GM19328 (cell line): ENCODE results near the gene PPP1R16B.

Source experiments
- ATAC-seq: cut with Tn5 transposase; IDR thresholded peaks from one replicate; pipeline ENCODE4 v1.9.1; 2021; ENCODE audit warnings: mild to moderate bottlenecking, moderate library complexity; ENCODE audit not compliant: unreplicated experiment

PPP1R16B gene

DNA sequence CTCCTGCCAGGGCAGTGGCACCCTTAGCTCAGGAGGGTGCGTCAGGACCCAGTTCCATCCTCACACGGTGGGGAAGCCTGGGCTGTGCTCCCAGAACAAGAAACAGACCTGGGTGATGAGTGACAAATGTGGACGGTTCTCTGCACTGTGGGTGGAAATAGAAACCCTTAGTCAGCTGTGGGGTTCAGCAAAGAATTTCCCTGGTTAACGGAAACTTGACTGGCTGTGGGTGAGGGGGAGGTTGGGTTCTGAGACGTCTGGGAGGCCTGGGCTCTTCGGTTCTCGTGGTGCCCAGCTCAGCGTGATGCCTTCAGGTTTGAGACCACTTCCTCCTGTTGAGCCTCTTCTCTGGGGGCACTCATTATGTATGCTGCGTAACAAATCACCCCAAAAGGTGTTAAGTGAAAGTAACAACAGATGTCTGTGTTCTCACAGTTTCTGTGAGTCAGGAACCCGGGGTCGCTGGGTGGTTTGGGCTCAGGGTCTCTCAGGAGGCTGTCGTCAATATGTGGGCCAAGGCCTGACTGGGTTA lies 67.6 kb downstream of the PPP1R16B start:
- ATAC-seq = peak; percentile 46

GRCh38 chr20:38874460-38875174 lies 69.1 kb downstream of the PPP1R16B start:
- no peak for ATAC-seq

GRCh38 chr20:38875175-38875993 lies 69.9 kb downstream of the PPP1R16B start:
- ATAC-seq = peak; percentile 66

DNA sequence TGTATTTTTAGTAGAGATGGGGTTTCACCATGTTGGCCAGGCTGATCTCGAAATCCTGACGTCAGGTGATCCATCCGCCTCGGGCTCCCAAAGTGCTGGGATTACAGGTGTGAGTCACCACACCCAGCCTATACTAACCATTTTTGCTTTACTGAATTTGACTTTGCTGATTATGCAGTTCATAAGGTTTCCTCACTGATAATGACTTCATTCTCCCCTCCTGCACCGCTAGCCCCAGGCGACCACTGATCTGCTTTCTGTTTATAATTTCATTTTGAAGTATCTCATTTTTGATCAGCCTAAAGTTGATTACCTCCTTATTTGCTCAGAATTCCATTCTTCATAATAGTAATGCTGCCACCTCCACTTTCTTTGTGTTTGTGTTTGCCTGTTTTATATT lies 72.0 kb downstream of the PPP1R16B start:
- ATAC-seq = no peak

- ATAC-seq = no peak
These were observed 73.4 kb downstream of the PPP1R16B start for GRCh38 chr20:38878866-38879265.

DNA sequence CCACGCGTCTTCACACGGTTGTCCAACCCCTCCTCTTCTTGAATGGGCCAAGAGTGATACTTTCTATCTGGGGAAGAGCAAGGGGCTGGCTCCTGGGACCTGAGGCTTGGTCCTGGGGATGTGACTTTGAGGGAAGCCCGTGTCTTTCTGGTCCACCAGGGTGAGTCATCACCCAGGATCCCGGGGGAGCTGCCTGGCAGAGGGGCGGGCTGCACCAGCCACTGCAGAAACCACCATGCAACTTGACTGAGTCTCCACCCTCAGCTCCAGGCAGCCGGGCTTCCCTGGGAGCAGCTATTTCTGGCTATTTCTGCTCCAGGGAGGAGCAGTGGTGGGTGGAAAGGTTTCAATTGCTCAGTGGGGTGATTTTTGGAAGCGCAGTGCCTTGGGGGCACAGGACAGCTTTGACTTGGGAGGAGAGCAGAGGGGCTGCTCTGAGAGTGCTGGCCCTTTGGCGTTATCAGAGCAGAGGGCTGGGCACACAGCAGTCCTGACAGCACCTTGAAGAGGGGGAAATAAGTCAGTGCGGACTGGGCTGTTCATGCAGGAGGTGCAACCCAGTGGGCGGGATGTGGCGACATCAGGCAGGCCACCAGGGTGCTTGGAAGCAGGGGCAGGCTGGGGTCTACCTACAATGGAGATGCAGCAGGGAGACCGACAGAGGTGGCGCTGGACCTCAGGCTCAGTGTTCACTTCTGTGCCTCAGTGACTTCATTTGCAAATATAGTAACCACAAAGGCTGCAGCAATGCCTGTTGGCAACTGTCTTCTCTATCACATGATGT lies 75.6 kb downstream of the PPP1R16B start:
- no peak for ATAC-seq

DNA sequence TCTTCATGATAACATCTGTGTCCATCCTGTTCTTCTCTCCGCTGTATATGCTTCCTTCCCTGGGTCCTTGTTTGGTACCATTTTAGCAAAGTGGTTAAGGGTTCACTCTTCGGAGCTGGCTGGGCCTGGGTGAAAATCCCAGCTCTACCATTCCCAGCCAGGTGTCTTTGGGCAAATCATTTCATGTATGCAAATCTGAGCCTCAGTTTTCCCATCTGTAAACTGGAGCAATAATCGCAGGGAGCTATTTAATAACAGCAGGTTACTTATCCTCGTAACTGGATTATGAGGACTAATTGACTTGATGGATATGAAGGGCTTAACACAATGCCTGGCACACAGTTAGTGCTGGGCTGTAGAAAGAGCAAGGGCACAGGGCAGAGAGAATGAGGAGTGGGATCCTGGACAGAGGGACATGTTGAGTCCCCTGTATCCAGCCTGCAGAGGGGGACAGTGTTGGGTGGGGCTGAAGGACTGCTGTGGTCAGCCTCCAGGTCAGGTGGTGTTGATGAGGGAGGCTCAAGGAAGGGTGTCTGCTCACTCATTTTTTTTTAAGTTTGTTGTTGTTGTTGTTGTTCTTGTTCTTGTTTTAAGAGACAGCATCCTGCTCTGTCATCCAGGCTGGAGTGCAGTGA lies 76.4 kb downstream of the PPP1R16B start:
- ATAC-seq = no peak

DNA sequence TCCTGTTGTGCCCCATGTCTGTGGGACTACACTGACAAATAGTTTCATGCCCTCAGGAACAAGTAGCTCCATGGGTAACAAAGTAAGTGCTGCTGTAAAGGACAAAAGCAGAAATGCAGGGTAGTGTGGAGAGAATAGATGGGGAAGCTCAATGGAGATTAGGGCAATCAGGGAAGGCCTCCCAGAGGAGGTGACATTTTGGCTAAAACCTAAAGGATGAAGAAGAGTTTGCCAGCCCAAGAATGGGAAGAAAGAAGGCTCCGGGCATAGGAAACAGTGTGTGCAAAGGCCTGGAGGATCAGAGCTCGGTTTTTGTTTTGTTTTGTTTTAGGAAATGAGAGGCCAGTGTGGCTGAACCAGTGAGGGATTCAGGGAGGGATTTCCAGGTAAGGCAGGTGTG lies 77.1 kb downstream of the PPP1R16B start:
- no peak for ATAC-seq

GRCh38 chr20:38883081-38883980 lies 77.8 kb downstream of the PPP1R16B start:
- ATAC-seq = no peak

- ATAC-seq = no peak
These were observed 78.7 kb downstream of the PPP1R16B start for GRCh38 chr20:38883981-38884733.

DNA sequence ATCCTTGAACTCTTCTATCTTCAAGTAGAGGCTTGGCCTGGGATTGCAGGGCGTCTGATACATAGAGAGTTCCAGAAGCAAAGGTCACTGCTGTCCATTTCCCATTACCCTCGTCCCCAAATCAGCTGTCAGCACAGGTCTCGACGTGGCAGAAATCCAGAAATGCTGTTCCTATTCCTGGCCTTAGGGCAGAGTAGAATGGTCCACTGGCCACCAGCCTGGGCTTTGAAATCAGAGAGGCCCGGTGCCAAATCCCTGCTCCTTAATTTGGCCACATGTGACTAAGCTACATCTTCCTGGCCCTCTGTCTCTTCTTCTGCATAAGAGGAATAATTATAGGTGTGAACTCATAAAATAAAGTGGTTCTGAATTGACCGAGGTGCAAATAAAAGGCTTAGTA lies 79.9 kb downstream of the PPP1R16B start:
- ATAC-seq = no peak

DNA sequence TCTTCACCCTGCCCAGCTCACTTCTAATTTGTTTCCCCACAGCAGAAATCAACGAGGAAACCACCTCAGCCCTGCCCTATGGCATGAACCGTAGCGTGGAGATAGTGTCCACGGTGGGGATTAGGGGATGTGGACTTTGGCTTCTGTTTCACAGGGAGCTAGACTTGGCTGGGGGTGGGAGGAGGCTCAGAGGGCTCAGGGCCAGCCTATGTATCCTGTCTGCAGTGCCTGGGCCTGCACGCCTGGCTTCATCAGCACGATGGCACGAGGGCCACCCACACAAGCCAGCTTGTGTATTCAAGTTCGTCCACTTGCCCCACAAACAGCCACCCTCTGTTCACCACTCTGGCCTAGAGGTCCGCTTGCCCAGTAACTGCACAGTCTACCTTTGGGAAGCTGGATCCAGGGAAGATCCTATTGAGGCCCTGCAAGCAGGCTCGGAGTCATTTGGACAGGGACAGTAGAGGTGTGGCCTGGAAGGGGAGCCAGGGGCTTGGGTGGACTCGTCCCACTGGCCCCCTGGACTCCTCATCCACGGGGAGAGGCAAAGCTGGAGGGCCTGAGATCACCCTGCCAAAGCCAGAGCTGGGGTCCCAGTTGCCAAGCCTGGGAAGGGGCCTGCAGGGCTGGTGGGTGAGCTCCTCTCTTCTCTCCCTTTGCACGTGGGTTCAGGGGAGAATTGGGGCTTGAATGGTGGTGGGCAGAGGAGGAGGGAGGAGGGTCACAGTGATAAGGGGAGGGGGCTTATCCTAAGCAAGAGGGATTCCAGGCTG lies 82.7 kb downstream of the PPP1R16B start:
- ATAC-seq = no peak

GRCh38 chr20:38889050-38889449 lies 83.6 kb downstream of the PPP1R16B start:
- no peak for ATAC-seq

- no peak for ATAC-seq
These were observed 84.4 kb downstream of the PPP1R16B start for GRCh38 chr20:38889792-38890496.

- ATAC-seq = no peak
These were observed 85.0 kb downstream of the PPP1R16B start for GRCh38 chr20:38890497-38890818.

DNA sequence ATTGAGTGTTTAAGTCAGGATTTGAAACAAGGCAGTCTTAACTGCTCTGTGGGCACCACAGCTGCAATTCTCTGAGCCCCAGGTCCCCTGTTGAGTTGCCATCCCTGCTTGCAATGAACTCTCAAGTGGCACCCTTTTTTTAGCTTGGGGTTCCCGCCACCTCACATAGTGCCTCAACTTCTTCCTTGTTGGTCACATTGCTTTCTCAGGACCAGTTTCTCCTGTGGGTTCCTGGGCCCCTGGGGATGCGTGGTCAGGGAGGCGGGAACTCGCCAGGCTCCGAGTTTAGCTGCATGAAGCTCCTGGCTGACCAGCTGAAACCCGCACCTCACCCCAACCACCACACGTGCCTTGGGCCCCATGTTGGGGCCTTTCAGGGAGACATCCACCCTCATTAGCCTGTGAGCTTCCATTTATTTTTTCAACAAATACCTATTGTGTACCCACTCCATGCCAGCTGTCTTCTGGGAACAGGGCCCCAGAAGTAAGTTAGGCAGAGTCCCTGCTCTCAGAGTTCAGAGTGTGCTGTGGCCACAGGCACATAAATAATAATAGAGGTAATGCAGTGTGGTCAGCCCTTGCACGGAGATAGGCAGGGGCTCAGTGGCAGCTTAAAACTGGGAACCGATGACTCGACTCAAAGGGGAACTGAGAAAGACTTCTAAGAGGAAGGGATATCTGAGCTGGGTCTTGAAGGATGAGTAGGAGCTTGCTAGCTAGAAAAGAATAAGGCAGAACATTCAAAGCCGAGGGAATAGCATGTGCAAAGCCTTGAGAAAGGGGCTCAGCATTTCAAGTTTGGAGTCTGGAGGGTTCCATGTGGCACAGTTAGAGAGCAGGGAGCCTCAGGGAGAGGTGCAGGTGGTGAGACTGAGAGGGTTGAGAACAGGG lies 86.8 kb downstream of the PPP1R16B start:
- ATAC-seq = no peak

DNA sequence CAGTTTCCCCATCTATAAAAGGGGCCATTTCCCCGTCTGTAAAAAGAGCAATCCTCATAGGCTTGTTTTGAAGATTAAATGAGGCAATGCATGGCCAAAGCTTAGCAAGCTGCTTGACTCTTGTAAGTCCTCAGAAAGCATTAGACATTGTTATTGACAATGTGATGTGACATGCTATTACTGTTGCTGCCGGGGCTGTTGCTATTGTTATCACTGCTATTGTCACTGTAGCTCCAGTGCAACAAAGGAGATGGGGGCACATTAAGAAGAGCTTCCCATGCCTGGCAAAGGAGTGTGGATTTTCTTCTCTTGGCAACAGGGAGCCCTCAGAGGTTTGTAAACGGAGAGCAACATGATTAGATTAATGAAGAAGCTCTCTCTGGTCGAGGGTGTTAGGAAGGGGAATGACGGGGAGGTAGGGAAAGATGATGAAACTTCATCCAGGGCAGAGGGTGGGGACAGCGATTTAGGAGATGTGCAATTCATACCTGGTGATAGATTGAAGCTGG lies 87.6 kb downstream of the PPP1R16B start:
- ATAC-seq = no peak
